Uterus (tissue), 2 donors: ENCODE data around the gene NRXN3.

Source experiments
- POLR2A ChIP-seq, 2 donors: fragments of 450-650 bp; IDR thresholded peaks; one replicate each; pipeline ENCODE4 v1.6.1; 2016; ENCODE audit warnings: antibody characterized with exemption in 2 of 2, mild to moderate bottlenecking in 1 of 2, moderate library complexity in 1 of 2
- TF ChIP-seq, protein P1 (sequence below), 4 experiments: fragments of 200-600 bp in 2 of 4; fragments of 450-650 bp in 2 of 4; sonication (generic) in 2 of 4; IDR thresholded peaks; one replicate each; pipeline ENCODE4 v1.5.1; 2016 to 2019; ENCODE audit warnings: antibody characterized with exemption in 4 of 4, mild to moderate bottlenecking in 2 of 4, moderate library complexity in 1 of 4

DNA sequence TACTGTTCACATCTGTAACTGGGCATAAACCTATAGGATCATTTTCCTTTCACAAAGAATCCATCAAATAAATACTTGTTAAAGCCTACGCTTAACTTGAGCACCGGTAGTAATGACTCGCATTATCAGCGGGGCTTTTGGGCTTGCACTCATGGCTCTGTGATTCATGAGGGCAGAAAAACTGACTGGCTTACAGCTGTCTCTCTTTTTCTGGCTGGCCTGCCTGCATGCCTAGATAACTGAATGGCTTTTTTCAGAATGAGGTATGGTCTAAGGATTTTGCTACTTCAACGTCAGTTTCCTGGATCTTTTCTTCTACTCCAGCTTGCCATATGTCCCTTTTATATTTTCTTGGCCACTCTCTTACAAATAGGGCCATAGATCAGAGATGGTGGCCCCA, 531.1 kb downstream of the NRXN3 start:
- TF ChIP-seq, protein P1, sequence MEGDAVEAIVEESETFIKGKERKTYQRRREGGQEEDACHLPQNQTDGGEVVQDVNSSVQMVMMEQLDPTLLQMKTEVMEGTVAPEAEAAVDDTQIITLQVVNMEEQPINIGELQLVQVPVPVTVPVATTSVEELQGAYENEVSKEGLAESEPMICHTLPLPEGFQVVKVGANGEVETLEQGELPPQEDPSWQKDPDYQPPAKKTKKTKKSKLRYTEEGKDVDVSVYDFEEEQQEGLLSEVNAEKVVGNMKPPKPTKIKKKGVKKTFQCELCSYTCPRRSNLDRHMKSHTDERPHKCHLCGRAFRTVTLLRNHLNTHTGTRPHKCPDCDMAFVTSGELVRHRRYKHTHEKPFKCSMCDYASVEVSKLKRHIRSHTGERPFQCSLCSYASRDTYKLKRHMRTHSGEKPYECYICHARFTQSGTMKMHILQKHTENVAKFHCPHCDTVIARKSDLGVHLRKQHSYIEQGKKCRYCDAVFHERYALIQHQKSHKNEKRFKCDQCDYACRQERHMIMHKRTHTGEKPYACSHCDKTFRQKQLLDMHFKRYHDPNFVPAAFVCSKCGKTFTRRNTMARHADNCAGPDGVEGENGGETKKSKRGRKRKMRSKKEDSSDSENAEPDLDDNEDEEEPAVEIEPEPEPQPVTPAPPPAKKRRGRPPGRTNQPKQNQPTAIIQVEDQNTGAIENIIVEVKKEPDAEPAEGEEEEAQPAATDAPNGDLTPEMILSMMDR (IDR thresholded peaks at IDR 0.05), result no peak
- no peak for TF ChIP-seq POLR2A (IDR thresholded peaks at IDR 0.05)
